ENCODE data around the gene ERMP1.
A peak's percentile ranks its signal among the peaks of the same experiment; 100 is the strongest.

ERMP1 gene

DNA sequence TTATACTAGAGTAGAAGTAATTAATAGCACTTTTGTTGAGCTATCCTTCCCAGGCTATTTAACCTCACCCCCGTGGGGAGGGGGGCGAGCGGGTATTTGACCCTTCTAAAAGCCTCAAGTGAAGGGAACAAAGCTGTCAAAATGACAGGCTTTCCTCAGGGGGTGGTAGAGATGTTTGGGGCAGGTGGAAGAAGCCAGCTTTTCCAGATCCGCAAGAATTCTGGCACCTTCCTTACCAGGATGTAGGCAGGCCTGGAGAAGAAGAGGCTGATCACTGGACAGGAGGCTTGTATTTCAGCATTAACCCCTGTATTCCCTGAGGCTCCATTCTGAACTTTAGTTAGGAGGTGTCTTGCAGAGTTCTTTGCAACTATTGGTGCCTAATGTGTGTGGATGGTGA lies 31.5 kb upstream of the ERMP1 start:
- Histone ChIP-seq H3K9ac (ENCODE audit: low read depth, low read length, poor library complexity) (no peak overlapping the region), H3K27me3 (ENCODE audit: control insufficient read depth in 3 of 3, insufficient read depth in 3 of 3, low read depth in 1 of 3, low read length in 3 of 3) (no peaks in the 10 kb centered on the region), H4K91ac (ENCODE audit: low read depth, low read length, poor library complexity) (no peak overlapping the region), H3K4me3 (ENCODE audit: low read length in 2 of 2) (no peak overlapping the region), H2BK15ac (ENCODE audit: low read length) (no peak overlapping the region), H2BK5ac (ENCODE audit: low read length) (no peak overlapping the region), H3K23ac (ENCODE audit: low read depth, low read length, poor library complexity) (no peak overlapping the region), H2AFZ (ENCODE audit: low read length) (no peak overlapping the region), H3K79me1 (ENCODE audit: low read depth, low read length) (no peaks in the 10 kb centered on the region), H3K4me1 (ENCODE audit: control insufficient read depth in 2 of 2, insufficient read depth in 1 of 2, low read depth in 1 of 2, low read length in 2 of 2) (peaks cover 5 to 7% of the 10 kb centered on the region in 2 donors), H2AK5ac (ENCODE audit: low read depth, low read length) (no peak overlapping the region), H3K36me3 (replicated peaks in 1 of 2; ENCODE audit: control insufficient read depth in 2 of 2, insufficient read depth in 2 of 2, low read length in 2 of 2) (no peaks in the 10 kb centered on the region), H3K27ac (replicated peaks; ENCODE audit: low read length) (peak overlapping the region; percentile 16), H3K4me2 (ENCODE audit: insufficient read depth, low read length, poor library complexity, severe bottlenecking) (no peak overlapping the region), H3K18ac (ENCODE audit: low read length) (no peak overlapping the region), H3K9me3 (replicated peaks in 1 of 2; ENCODE audit: control insufficient read depth in 2 of 2, insufficient read depth in 1 of 2, low read depth in 1 of 2, low read length in 2 of 2) (no peaks in the 10 kb centered on the region), H2BK12ac (ENCODE audit: low read length) (no peak overlapping the region), H2BK120ac (ENCODE audit: low read depth, low read length) (no peak overlapping the region), H3K14ac (ENCODE audit: low read length) (no peak overlapping the region), H4K8ac (ENCODE audit: low read depth, low read length) (no peak overlapping the region), H3K4ac (ENCODE audit: low read length) (no peak overlapping the region)
- whole genome bisulfite sequencing, 2 donors (ENCODE audit: extremely low coverage in 2 of 2, insufficient read length in 2 of 2, insufficient replicate concordance in 1 of 2) = no CpG with 5 or more reads among the region's 4 CpGs
- DNase-seq (ENCODE audit: low spot score) = no peak

DNA sequence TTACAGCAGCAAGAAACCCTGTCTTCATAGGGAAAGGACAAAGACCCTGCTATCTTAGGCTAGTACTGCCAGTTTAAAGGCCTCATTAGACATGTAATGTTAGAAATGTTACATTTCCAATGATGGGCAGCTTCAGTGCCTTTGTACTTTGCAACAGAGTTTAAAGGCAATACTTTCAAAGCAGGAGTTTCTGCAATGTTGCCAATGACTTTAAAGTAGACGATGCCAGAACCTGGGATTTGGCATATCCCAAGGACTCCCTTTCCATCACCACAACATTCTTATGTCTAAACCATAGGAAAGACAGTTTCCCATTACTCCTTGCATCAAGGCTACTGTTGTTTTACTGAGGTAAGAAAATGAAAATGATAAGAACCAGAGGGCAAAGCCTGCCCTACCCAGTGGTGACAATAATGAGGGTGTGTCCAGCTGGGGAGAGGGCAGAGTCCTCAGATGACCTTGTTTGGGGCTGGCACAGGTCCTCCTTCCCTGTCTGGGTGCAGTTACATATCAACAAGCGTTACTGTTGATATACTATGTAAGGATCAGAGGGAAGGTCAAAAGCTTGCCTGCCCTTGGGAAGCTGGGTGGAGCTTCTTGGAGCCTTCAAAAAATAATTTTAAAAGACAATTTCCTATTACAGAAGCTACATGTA lies 30.3 kb upstream of the ERMP1 start:
- Histone ChIP-seq H3K4me2 (ENCODE audit: insufficient read depth, low read length, poor library complexity, severe bottlenecking) (no peak overlapping the region), H4K91ac (ENCODE audit: low read depth, low read length, poor library complexity) (peak overlapping the region; percentile 38), H2BK12ac (ENCODE audit: low read length) (peak overlapping the region; percentile 7), H4K8ac (ENCODE audit: low read depth, low read length) (no peak overlapping the region), H3K4me3 (ENCODE audit: low read length in 2 of 2) (no peak overlapping the region), H3K4ac (ENCODE audit: low read length) (no peak overlapping the region), H2BK15ac (ENCODE audit: low read length) (no peak overlapping the region), H3K27me3 (ENCODE audit: control insufficient read depth in 3 of 3, insufficient read depth in 3 of 3, low read depth in 1 of 3, low read length in 3 of 3) (no peaks in the 10 kb centered on the region), H3K14ac (ENCODE audit: low read length) (no peak overlapping the region), H3K18ac (ENCODE audit: low read length) (no peak overlapping the region), H3K79me1 (ENCODE audit: low read depth, low read length) (no peaks in the 10 kb centered on the region), H3K4me1 (ENCODE audit: control insufficient read depth in 2 of 2, insufficient read depth in 1 of 2, low read depth in 1 of 2, low read length in 2 of 2) (peaks cover 5 to 7% of the 10 kb centered on the region in 2 donors), H2AK5ac (ENCODE audit: low read depth, low read length) (no peak overlapping the region), H3K9me3 (replicated peaks in 1 of 2; ENCODE audit: control insufficient read depth in 2 of 2, insufficient read depth in 1 of 2, low read depth in 1 of 2, low read length in 2 of 2) (no peaks in the 10 kb centered on the region), H3K36me3 (replicated peaks in 1 of 2; ENCODE audit: control insufficient read depth in 2 of 2, insufficient read depth in 2 of 2, low read length in 2 of 2) (no peaks in the 10 kb centered on the region), H3K9ac (ENCODE audit: low read depth, low read length, poor library complexity) (no peak overlapping the region), H3K23ac (ENCODE audit: low read depth, low read length, poor library complexity) (no peak overlapping the region), H2AFZ (ENCODE audit: low read length) (no peak overlapping the region), H2BK5ac (ENCODE audit: low read length) (no peak overlapping the region), H3K27ac (replicated peaks; ENCODE audit: low read length) (no peak overlapping the region), H2BK120ac (ENCODE audit: low read depth, low read length) (no peak overlapping the region)
- no CpG with 5 or more reads among the region's 2 CpGs for WGBS, 2 donors (ENCODE audit: extremely low coverage in 2 of 2, insufficient read length in 2 of 2, insufficient replicate concordance in 1 of 2)
- no peak for DNase-seq (ENCODE audit: low spot score)

DNA sequence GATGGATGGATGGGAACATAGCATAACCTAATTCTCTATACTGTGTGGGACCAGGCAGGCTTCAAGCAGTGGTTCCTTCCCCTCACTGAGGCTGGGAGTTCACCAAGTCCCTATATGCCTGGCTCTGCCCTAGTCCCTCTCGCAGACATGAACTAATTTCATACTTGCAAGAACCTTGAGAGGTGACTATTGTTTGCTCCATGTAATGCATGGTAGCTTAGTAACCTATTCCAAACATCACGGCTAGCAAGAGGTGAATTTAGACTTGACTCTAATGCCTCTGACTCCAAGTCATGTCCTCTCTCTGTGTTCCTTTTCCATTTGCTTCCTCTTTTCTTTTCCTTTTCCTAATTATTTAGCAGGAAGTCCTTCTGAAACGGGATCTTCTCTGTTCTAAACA lies 25.9 kb upstream of the ERMP1 start:
- H3K4me3 ChIP-seq (ENCODE audit: low read length in 2 of 2) = no peak overlapping the region
- H2BK5ac ChIP-seq (ENCODE audit: low read length) = no peak overlapping the region
- H2AFZ ChIP-seq (ENCODE audit: low read length) = no peak overlapping the region
- no peak overlapping the region for H4K91ac ChIP-seq (ENCODE audit: low read depth, low read length, poor library complexity)
- no peak overlapping the region for H3K4me2 ChIP-seq (ENCODE audit: insufficient read depth, low read length, poor library complexity, severe bottlenecking)
- H3K14ac ChIP-seq (ENCODE audit: low read length) = no peak overlapping the region
- peaks cover 0 to 5% of the 10 kb centered on the region in 2 donors for H3K4me1 ChIP-seq (ENCODE audit: control insufficient read depth in 2 of 2, insufficient read depth in 1 of 2, low read depth in 1 of 2, low read length in 2 of 2)
- no peak overlapping the region for H2AK5ac ChIP-seq (ENCODE audit: low read depth, low read length)
- H3K79me1 ChIP-seq (ENCODE audit: low read depth, low read length) = no peaks in the 10 kb centered on the region
- H3K23ac ChIP-seq (ENCODE audit: low read depth, low read length, poor library complexity) = no peak overlapping the region
- WGBS, 2 donors (ENCODE audit: extremely low coverage in 2 of 2, insufficient read length in 2 of 2, insufficient replicate concordance in 1 of 2) = no CpG with 5 or more reads among the region's 3 CpGs
- no peak overlapping the region for H2BK12ac ChIP-seq (ENCODE audit: low read length)
- H3K27me3 ChIP-seq (ENCODE audit: control insufficient read depth in 3 of 3, insufficient read depth in 3 of 3, low read depth in 1 of 3, low read length in 3 of 3) = no peaks in the 10 kb centered on the region
- H2BK15ac ChIP-seq (ENCODE audit: low read length) = no peak overlapping the region
- H3K36me3 ChIP-seq (replicated peaks in 1 of 2; ENCODE audit: control insufficient read depth in 2 of 2, insufficient read depth in 2 of 2, low read length in 2 of 2) = no peaks in the 10 kb centered on the region
- no peak for DNase-seq (ENCODE audit: low spot score)
- no peak overlapping the region for H3K27ac ChIP-seq (replicated peaks; ENCODE audit: low read length)
- H3K18ac ChIP-seq (ENCODE audit: low read length) = no peak overlapping the region
- H2BK120ac ChIP-seq (ENCODE audit: low read depth, low read length) = no peak overlapping the region
- H4K8ac ChIP-seq (ENCODE audit: low read depth, low read length) = no peak overlapping the region
- no peak overlapping the region for H3K4ac ChIP-seq (ENCODE audit: low read length)
- H3K9me3 ChIP-seq (replicated peaks in 1 of 2; ENCODE audit: control insufficient read depth in 2 of 2, insufficient read depth in 1 of 2, low read depth in 1 of 2, low read length in 2 of 2) = no peaks in the 10 kb centered on the region
- H3K9ac ChIP-seq (ENCODE audit: low read depth, low read length, poor library complexity) = no peak overlapping the region

DNA sequence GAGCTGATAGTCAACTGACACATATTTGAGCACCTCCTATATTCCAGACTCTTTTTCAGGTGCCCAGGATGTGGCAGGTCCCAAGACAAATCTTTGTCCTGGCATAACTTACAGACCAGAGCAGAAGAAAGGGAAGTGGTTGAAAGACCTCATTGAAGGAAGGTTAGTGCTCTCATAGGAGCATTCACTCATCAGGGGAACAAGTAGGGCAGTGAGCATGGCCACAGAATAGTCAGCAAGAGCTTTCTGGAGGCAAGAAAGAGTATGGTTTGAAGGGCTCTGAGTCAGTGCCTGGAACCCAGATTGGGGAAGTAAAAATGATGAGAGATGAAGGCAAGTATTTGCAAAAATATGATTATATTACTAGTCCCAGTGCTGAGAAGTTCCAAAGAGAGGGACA lies 25.0 kb upstream of the ERMP1 start:
- Histone ChIP-seq H2AFZ (ENCODE audit: low read length) (no peak overlapping the region), H3K36me3 (replicated peaks in 1 of 2; ENCODE audit: control insufficient read depth in 2 of 2, insufficient read depth in 2 of 2, low read length in 2 of 2) (no peaks in the 10 kb centered on the region), H3K27ac (replicated peaks; ENCODE audit: low read length) (no peak overlapping the region), H2BK15ac (ENCODE audit: low read length) (no peak overlapping the region), H3K9me3 (replicated peaks in 1 of 2; ENCODE audit: control insufficient read depth in 2 of 2, insufficient read depth in 1 of 2, low read depth in 1 of 2, low read length in 2 of 2) (no peaks in the 10 kb centered on the region), H2BK12ac (ENCODE audit: low read length) (no peak overlapping the region), H4K8ac (ENCODE audit: low read depth, low read length) (no peak overlapping the region), H2AK5ac (ENCODE audit: low read depth, low read length) (no peak overlapping the region), H4K91ac (ENCODE audit: low read depth, low read length, poor library complexity) (no peak overlapping the region), H3K9ac (ENCODE audit: low read depth, low read length, poor library complexity) (no peak overlapping the region), H2BK120ac (ENCODE audit: low read depth, low read length) (no peak overlapping the region), H3K4ac (ENCODE audit: low read length) (no peak overlapping the region), H3K23ac (ENCODE audit: low read depth, low read length, poor library complexity) (no peak overlapping the region), H3K4me1 (ENCODE audit: control insufficient read depth in 2 of 2, insufficient read depth in 1 of 2, low read depth in 1 of 2, low read length in 2 of 2) (peaks cover 0 to 5% of the 10 kb centered on the region in 2 donors), H2BK5ac (ENCODE audit: low read length) (no peak overlapping the region), H3K27me3 (ENCODE audit: control insufficient read depth in 3 of 3, insufficient read depth in 3 of 3, low read depth in 1 of 3, low read length in 3 of 3) (no peaks in the 10 kb centered on the region), H3K79me1 (ENCODE audit: low read depth, low read length) (no peaks in the 10 kb centered on the region), H3K4me2 (ENCODE audit: insufficient read depth, low read length, poor library complexity, severe bottlenecking) (no peak overlapping the region), H3K14ac (ENCODE audit: low read length) (no peak overlapping the region), H3K4me3 (ENCODE audit: low read length in 2 of 2) (no peak overlapping the region), H3K18ac (ENCODE audit: low read length) (no peak overlapping the region)
- DNase-seq (ENCODE audit: low spot score) = no peak

Data from neuronal stem cell (in vitro differentiated cells).